ENCODE measurements around the gene MED1. TPM values are rescaled to one million over a fixed set of nuclear protein-coding genes. Genes with fewer than 3 reads are reported as not detected.

The MED1 gene
- total and polyA plus RNA-seq, 2 donors (not counting 1 experiment from before 2014, with no cell fraction given): 28.4 to 32.3 TPM

DNA sequence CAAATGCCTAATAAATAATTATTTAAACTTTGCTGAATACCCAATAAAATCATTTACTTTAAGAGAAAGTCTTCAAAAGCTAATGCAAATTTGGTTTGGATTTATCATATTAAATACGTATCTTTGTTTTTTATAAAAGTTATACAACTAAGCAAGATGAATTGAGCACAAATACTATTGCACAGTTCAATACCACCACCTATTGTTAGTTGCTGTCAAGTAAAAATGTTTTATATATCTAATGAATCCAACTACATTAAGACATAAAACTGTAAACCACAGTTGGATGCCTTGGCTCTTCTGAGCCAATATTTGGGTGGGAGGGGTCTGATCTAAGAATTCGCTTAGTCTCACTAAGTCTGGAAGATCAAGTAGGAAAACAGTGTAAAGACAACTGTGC, 57.3 kb downstream of the MED1 start:
- H3K4me1 ChIP-seq (ENCODE audit: control insufficient read depth, extremely low read depth, insufficient read depth, low read length): no peaks in the 10 kb centered on the region
- no peaks in the 10 kb centered on the region for H3K36me3 ChIP-seq (ENCODE audit: control insufficient read depth, insufficient read depth, low read length)
- no peak for TF ChIP-seq EZH2 (IDR thresholded peaks at IDR 0.05; ENCODE audit: low read length, missing control alignments)
- no peak for TF ChIP-seq CTCF (conservative IDR thresholded peaks at IDR 0.05 in 1 of 2, IDR thresholded peaks at IDR 0.05 in 1 of 2; ENCODE audit: low read depth in 1 of 2, low read length in 2 of 2)
- H3K4me2 ChIP-seq (ENCODE audit: extremely low read depth, insufficient read depth, low read length): no peak overlapping the region
- H3K9me3 ChIP-seq (ENCODE audit: control insufficient read depth, insufficient read depth, low read depth, low read length): no peaks in the 10 kb centered on the region
- no peak overlapping the region for H3K9ac ChIP-seq (ENCODE audit: insufficient read depth, low read length)
- no peak overlapping the region for H3K27ac ChIP-seq (ENCODE audit: insufficient read depth, low read length)
- no peak overlapping the region for H2AFZ ChIP-seq (ENCODE audit: low read length)
- no peak overlapping the region for H3K4me3 ChIP-seq (replicated peaks in 1 of 4; ENCODE audit: control extremely low read depth in 1 of 4, insufficient read depth in 1 of 4, low read depth in 3 of 4, low read length in 4 of 4)
- no peaks in the 10 kb centered on the region for H3K79me2 ChIP-seq (ENCODE audit: control insufficient read depth, insufficient read depth, low read length)
- DNase-seq (ENCODE audit: low read depth in 2 of 2): peak; percentile 15 to 29
- H4K20me1 ChIP-seq (ENCODE audit: control insufficient read depth, extremely low read depth, insufficient read depth, low read length): no peaks in the 10 kb centered on the region
- H3K27me3 ChIP-seq (ENCODE audit: control insufficient read depth, insufficient read depth, low read length): no peaks in the 10 kb centered on the region

GRCh38 chr17:39391448-39391847, 59.6 kb downstream of the MED1 start:
- Histone ChIP-seq H3K9ac (ENCODE audit: insufficient read depth, low read length) (no peak overlapping the region), H3K36me3 (ENCODE audit: control insufficient read depth, insufficient read depth, low read length) (no peaks in the 10 kb centered on the region), H3K79me2 (ENCODE audit: control insufficient read depth, insufficient read depth, low read length) (no peaks in the 10 kb centered on the region), H3K4me3 (replicated peaks in 1 of 4; ENCODE audit: control extremely low read depth in 1 of 4, insufficient read depth in 1 of 4, low read depth in 3 of 4, low read length in 4 of 4) (no peak overlapping the region), H3K27me3 (ENCODE audit: control insufficient read depth, insufficient read depth, low read length) (no peaks in the 10 kb centered on the region), H4K20me1 (ENCODE audit: control insufficient read depth, extremely low read depth, insufficient read depth, low read length) (no peaks in the 10 kb centered on the region), H2AFZ (ENCODE audit: low read length) (no peak overlapping the region), H3K9me3 (ENCODE audit: control insufficient read depth, insufficient read depth, low read depth, low read length) (no peaks in the 10 kb centered on the region), H3K4me2 (ENCODE audit: extremely low read depth, insufficient read depth, low read length) (no peak overlapping the region), H3K27ac (ENCODE audit: insufficient read depth, low read length) (no peak overlapping the region), H3K4me1 (ENCODE audit: control insufficient read depth, extremely low read depth, insufficient read depth, low read length) (no peaks in the 10 kb centered on the region)
- no peak for DNase-seq (ENCODE audit: low read depth in 2 of 2)
- no peak for TF ChIP-seq CTCF (conservative IDR thresholded peaks at IDR 0.05 in 1 of 2, IDR thresholded peaks at IDR 0.05 in 1 of 2; ENCODE audit: low read depth in 1 of 2, low read length in 2 of 2)
- TF ChIP-seq EZH2 (IDR thresholded peaks at IDR 0.05; ENCODE audit: low read length, missing control alignments): no peak

DNA sequence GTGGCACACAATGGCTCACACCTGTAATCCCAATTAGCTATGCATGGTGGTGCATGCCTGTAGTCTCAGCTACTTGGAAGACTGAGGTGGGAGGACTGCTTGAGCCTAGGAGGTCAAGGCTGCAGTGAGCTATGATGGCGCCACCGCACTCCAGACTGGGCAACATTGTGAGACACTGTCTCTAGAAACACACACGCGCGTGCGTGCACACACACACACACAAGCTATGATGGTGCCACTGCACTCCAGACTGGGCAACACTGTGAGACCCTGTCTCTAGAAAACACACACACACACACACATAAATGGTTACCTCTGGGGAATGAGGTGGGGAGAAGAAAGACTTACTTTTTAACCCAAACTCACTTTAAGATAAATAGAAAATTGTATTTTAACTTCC, 66.0 kb downstream of the MED1 start:
- no peak overlapping the region for H2AFZ ChIP-seq (ENCODE audit: low read length)
- no peaks in the 10 kb centered on the region for H3K27me3 ChIP-seq (ENCODE audit: control insufficient read depth, insufficient read depth, low read length)
- H3K4me3 ChIP-seq (replicated peaks in 1 of 4; ENCODE audit: control extremely low read depth in 1 of 4, insufficient read depth in 1 of 4, low read depth in 3 of 4, low read length in 4 of 4): no peak overlapping the region
- no peaks in the 10 kb centered on the region for H3K36me3 ChIP-seq (ENCODE audit: control insufficient read depth, insufficient read depth, low read length)
- H3K27ac ChIP-seq (ENCODE audit: insufficient read depth, low read length): no peak overlapping the region
- no peaks in the 10 kb centered on the region for H3K9me3 ChIP-seq (ENCODE audit: control insufficient read depth, insufficient read depth, low read depth, low read length)
- H4K20me1 ChIP-seq (ENCODE audit: control insufficient read depth, extremely low read depth, insufficient read depth, low read length): no peaks in the 10 kb centered on the region
- H3K9ac ChIP-seq (ENCODE audit: insufficient read depth, low read length): no peak overlapping the region
- TF ChIP-seq EZH2 (IDR thresholded peaks at IDR 0.05; ENCODE audit: low read length, missing control alignments) (no peak), CTCF (conservative IDR thresholded peaks at IDR 0.05 in 1 of 2, IDR thresholded peaks at IDR 0.05 in 1 of 2; ENCODE audit: low read depth in 1 of 2, low read length in 2 of 2) (no peak)
- no peak overlapping the region for H3K4me2 ChIP-seq (ENCODE audit: extremely low read depth, insufficient read depth, low read length)
- no peak for DNase-seq (ENCODE audit: low read depth in 2 of 2)
- no peaks in the 10 kb centered on the region for H3K4me1 ChIP-seq (ENCODE audit: control insufficient read depth, extremely low read depth, insufficient read depth, low read length)
- H3K79me2 ChIP-seq (ENCODE audit: control insufficient read depth, insufficient read depth, low read length): no peaks in the 10 kb centered on the region

All from fibroblast of lung (primary cell).